IMR-90 (cell line): Measurements from ENCODE around the gene CFAP126.
"Not testable (repeated sequence)": the region's sequence is repeated elsewhere in the genome, so short reads cannot be mapped to it uniquely, and the experiment has no call there.

Source experiments
- CEBPB ChIP-seq: IDR thresholded peaks from 2 replicates; pipeline ENCODE4 v1.6.1; 2012; ENCODE audit warnings: low read depth, low read length, improper control_type of control experiment
- CHD1 ChIP-seq: IDR thresholded peaks from 2 replicates; pipeline ENCODE4 v1.6.1; 2012; ENCODE audit warnings: low read depth, low read length, improper control_type of control experiment
- MAFK ChIP-seq: IDR thresholded peaks from 2 replicates; pipeline ENCODE4 v1.6.1; 2012; ENCODE audit warnings: low read depth, low read length, improper control_type of control experiment
- MAZ ChIP-seq: IDR thresholded peaks from 2 replicates; pipeline ENCODE4 v1.6.1; 2012; ENCODE audit warnings: low read depth, mild to moderate bottlenecking, low read length, improper control_type of control experiment, moderate library complexity, borderline replicate concordance
- NFE2L2 ChIP-seq: fragments of 150-350 bp; IDR thresholded peaks from 2 replicates; pipeline ENCODE4 v1.6.1; 2016; ENCODE audit warnings: low read depth, mild to moderate bottlenecking, low read length
- POLR2A ChIP-seq: IDR thresholded peaks from 2 replicates; pipeline ENCODE4 v1.6.1; 2012; ENCODE audit warnings: mild to moderate bottlenecking, low read depth, low read length
- RAD21 ChIP-seq: IDR thresholded peaks from 2 replicates; pipeline ENCODE4 v1.6.1; 2012; ENCODE audit warnings: low read length, improper control_type of control experiment
- RCOR1 ChIP-seq: IDR thresholded peaks from 2 replicates; pipeline ENCODE4 v1.6.1; 2012; ENCODE audit warnings: mild to moderate bottlenecking, low read length, improper control_type of control experiment; ENCODE audit not compliant: insufficient replicate concordance
- RFX5 ChIP-seq: IDR thresholded peaks from 2 replicates; pipeline ENCODE4 v1.8.0; 2012; ENCODE audit warnings: low read depth, mild to moderate bottlenecking, low read length, moderate library complexity
- SMC3 ChIP-seq: fragments of 150-350 bp; IDR thresholded peaks from 2 replicates; pipeline ENCODE4 v1.6.1; 2016; ENCODE audit warnings: low read depth, mild to moderate bottlenecking, antibody characterized with exemption, low read length, moderate library complexity
- TF ChIP-seq, protein P1 (sequence below): conservative IDR thresholded peaks from 2 replicates; pipeline ENCODE4 v1.5.1; 2012; ENCODE audit warnings: mild to moderate bottlenecking, low read depth, low read length, improper control_type of control experiment
- TF ChIP-seq, protein P2 (sequence below): fragments of 150-350 bp; IDR thresholded peaks from 2 replicates; pipeline ENCODE4 v1.6.1; 2017; ENCODE audit warnings: mild to moderate bottlenecking, antibody characterized with exemption, low read length, low read depth
- TF ChIP-seq, protein P3 (sequence below): fragments of 150-350 bp; IDR thresholded peaks from 2 replicates; pipeline ENCODE4 v1.6.1; 2016; ENCODE audit warnings: low read depth, mild to moderate bottlenecking, low read length, moderate library complexity, borderline replicate concordance

GRCh38 chr1:161397038-161397437, 29.4 kb upstream of the CFAP126 start:
- TF ChIP-seq NFE2L2, CHD1, POLR2A, RAD21, MAZ, RFX5, RCOR1, MAFK, SMC3, CEBPB: not testable (repeated sequence)
- TF ChIP-seq, protein P1, sequence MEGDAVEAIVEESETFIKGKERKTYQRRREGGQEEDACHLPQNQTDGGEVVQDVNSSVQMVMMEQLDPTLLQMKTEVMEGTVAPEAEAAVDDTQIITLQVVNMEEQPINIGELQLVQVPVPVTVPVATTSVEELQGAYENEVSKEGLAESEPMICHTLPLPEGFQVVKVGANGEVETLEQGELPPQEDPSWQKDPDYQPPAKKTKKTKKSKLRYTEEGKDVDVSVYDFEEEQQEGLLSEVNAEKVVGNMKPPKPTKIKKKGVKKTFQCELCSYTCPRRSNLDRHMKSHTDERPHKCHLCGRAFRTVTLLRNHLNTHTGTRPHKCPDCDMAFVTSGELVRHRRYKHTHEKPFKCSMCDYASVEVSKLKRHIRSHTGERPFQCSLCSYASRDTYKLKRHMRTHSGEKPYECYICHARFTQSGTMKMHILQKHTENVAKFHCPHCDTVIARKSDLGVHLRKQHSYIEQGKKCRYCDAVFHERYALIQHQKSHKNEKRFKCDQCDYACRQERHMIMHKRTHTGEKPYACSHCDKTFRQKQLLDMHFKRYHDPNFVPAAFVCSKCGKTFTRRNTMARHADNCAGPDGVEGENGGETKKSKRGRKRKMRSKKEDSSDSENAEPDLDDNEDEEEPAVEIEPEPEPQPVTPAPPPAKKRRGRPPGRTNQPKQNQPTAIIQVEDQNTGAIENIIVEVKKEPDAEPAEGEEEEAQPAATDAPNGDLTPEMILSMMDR = not testable (repeated sequence)
- TF ChIP-seq, protein P2, sequence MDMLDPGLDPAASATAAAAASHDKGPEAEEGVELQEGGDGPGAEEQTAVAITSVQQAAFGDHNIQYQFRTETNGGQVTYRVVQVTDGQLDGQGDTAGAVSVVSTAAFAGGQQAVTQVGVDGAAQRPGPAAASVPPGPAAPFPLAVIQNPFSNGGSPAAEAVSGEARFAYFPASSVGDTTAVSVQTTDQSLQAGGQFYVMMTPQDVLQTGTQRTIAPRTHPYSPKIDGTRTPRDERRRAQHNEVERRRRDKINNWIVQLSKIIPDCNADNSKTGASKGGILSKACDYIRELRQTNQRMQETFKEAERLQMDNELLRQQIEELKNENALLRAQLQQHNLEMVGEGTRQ = not testable (repeated sequence)
- TF ChIP-seq, protein P3, sequence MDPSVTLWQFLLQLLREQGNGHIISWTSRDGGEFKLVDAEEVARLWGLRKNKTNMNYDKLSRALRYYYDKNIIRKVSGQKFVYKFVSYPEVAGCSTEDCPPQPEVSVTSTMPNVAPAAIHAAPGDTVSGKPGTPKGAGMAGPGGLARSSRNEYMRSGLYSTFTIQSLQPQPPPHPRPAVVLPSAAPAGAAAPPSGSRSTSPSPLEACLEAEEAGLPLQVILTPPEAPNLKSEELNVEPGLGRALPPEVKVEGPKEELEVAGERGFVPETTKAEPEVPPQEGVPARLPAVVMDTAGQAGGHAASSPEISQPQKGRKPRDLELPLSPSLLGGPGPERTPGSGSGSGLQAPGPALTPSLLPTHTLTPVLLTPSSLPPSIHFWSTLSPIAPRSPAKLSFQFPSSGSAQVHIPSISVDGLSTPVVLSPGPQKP = not testable (repeated sequence)
